ENCODE data around the gene TMEM9B. TPM values are rescaled to one million over a fixed set of nuclear protein-coding genes. Genes with fewer than 3 reads are reported as not detected.

The TMEM9B gene
- total RNA-seq, 2 donors from 2014 or later: 8.6 to 11.8 TPM

DNA sequence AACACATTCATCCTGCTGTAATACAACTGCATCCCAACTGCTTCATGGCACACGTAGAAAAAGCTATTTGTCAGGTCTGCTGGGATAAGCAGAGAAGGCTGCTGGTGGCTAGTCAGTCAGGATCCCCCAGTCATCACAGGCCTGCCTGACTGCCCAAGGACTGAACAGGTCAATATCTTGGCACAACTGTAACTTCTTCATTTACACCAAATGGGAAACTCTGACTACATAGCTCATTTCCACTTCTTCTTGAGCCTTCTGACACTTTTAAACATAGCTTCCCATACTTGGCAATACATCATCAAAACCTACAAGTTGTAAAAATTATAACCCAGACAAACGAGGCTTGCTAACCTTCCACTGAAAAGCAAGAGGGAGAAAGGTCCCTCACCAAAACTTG, 2.8 kb downstream of the TMEM9B start:
- H3K4me3 Mint-ChIP-seq: no peak overlapping the region
- Histone ChIP-seq H3K9ac (ENCODE audit: extremely low read depth, low read length, poor library complexity, severe bottlenecking) (no peak overlapping the region), H3K4me1 (ENCODE audit: control insufficient read depth, insufficient read depth, low read length) (peaks cover 6% of the 10 kb centered on the region), H3K36me3 (ENCODE audit: control insufficient read depth, insufficient read depth, low read length) (no peaks in the 10 kb centered on the region), H3K4me3 (ENCODE audit: low read length) (no peak overlapping the region), H3K27me3 (ENCODE audit: control insufficient read depth, insufficient read depth, low read length, poor library complexity, severe bottlenecking) (no peaks in the 10 kb centered on the region), H3K9me3 (ENCODE audit: control insufficient read depth, low read length) (no peaks in the 10 kb centered on the region), H3K27ac (ENCODE audit: low read depth, low read length) (no peak overlapping the region)
- no peaks in the 10 kb centered on the region for H3K9me3 Mint-ChIP-seq
- DNase-seq: no peak
- H3K27ac Mint-ChIP-seq: no peak overlapping the region
- WGBS, 2 experiments (ENCODE audit: insufficient coverage in 1 of 2, insufficient read length in 1 of 2): 91 to 100% methylated on average over 1 to 2 of the region's 2 CpGs
- no peaks in the 10 kb centered on the region for H3K27me3 Mint-ChIP-seq (ENCODE audit: insufficient read depth)
- TF ChIP-seq, protein P1, sequence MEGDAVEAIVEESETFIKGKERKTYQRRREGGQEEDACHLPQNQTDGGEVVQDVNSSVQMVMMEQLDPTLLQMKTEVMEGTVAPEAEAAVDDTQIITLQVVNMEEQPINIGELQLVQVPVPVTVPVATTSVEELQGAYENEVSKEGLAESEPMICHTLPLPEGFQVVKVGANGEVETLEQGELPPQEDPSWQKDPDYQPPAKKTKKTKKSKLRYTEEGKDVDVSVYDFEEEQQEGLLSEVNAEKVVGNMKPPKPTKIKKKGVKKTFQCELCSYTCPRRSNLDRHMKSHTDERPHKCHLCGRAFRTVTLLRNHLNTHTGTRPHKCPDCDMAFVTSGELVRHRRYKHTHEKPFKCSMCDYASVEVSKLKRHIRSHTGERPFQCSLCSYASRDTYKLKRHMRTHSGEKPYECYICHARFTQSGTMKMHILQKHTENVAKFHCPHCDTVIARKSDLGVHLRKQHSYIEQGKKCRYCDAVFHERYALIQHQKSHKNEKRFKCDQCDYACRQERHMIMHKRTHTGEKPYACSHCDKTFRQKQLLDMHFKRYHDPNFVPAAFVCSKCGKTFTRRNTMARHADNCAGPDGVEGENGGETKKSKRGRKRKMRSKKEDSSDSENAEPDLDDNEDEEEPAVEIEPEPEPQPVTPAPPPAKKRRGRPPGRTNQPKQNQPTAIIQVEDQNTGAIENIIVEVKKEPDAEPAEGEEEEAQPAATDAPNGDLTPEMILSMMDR (conservative IDR thresholded peaks at IDR 0.05): no peak
- H3K4me1 Mint-ChIP-seq: peaks cover 22% of the 10 kb centered on the region
- peaks cover 8% of the 10 kb centered on the region for H3K36me3 Mint-ChIP-seq (ENCODE audit: low read depth)

DNA sequence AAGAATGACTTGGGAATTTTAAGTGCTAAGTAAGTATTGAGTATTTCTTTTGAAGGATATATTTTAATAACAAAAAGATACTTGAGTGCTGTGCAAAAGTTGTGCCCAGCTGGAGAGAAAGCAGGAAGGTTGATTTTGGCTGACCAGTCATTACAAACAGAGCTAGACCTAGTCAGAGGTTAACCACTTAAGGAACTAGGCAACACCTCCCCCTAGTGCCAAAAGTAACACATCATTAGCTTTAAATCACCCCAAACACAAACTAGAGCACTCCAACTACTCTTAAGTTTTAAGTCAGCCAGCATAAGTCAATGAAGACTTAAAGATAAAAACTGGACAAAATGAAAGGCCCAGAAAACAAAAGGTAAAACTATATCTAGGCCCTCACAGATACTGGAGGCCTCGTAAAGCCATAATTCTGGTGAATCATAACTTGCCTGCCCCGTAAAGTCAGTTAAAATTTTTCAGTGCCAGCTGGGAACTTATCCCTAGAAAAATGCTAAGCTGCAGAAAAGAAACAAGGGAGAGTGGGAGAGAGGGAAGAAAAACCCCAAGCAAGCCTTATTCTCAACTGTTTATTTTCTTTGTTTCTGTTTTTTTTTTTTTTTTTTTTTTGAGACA, 4.6 kb downstream of the TMEM9B start:
- Histone ChIP-seq H3K4me3 (ENCODE audit: low read length) (no peak overlapping the region), H3K9me3 (ENCODE audit: control insufficient read depth, low read length) (peaks cover 13% of the 10 kb centered on the region), H3K36me3 (ENCODE audit: control insufficient read depth, insufficient read depth, low read length) (peaks cover 13% of the 10 kb centered on the region), H3K9ac (ENCODE audit: extremely low read depth, low read length, poor library complexity, severe bottlenecking) (no peak overlapping the region), H3K27ac (ENCODE audit: low read depth, low read length) (no peak overlapping the region), H3K27me3 (ENCODE audit: control insufficient read depth, insufficient read depth, low read length, poor library complexity, severe bottlenecking) (no peaks in the 10 kb centered on the region), H3K4me1 (ENCODE audit: control insufficient read depth, insufficient read depth, low read length) (peaks cover 6% of the 10 kb centered on the region)
- peak; percentile 68 for DNase-seq
- H3K4me1 Mint-ChIP-seq: peaks cover 16% of the 10 kb centered on the region
- H3K36me3 Mint-ChIP-seq (ENCODE audit: low read depth): peaks cover 21% of the 10 kb centered on the region
- WGBS, 2 experiments (ENCODE audit: insufficient coverage in 1 of 2, insufficient read length in 1 of 2): 32% methylated on average over 2 of the region's 2 CpGs; no CpG with 5 or more reads in 1 of the 2 experiments
- no peaks in the 10 kb centered on the region for H3K27me3 Mint-ChIP-seq (ENCODE audit: insufficient read depth)
- H3K4me3 Mint-ChIP-seq: no peak overlapping the region
- no peak overlapping the region for H3K27ac Mint-ChIP-seq
- TF ChIP-seq, protein P1 (conservative IDR thresholded peaks at IDR 0.05): peak; percentile 81
- H3K9me3 Mint-ChIP-seq: peaks cover 6% of the 10 kb centered on the region

GRCh38 chr11:8956860-8957259, 7.4 kb downstream of the TMEM9B start:
- no peaks in the 10 kb centered on the region for H3K4me1 ChIP-seq (ENCODE audit: control insufficient read depth, insufficient read depth, low read length)
- 95 to 100% methylated on average over 2 to 4 of the region's 4 CpGs for WGBS, 2 experiments (ENCODE audit: insufficient coverage in 1 of 2, insufficient read length in 1 of 2)

More at GRCh38 chr11:8956860-8957259, 7.4 kb downstream of the TMEM9B start:
- Histone ChIP-seq H3K36me3 (ENCODE audit: control insufficient read depth, insufficient read depth, low read length) (peaks cover 36% of the 10 kb centered on the region), H3K4me3 (ENCODE audit: low read length) (no peak overlapping the region), H3K9ac (ENCODE audit: extremely low read depth, low read length, poor library complexity, severe bottlenecking) (no peak overlapping the region), H3K27ac (ENCODE audit: low read depth, low read length) (no peak overlapping the region), H3K27me3 (ENCODE audit: control insufficient read depth, insufficient read depth, low read length, poor library complexity, severe bottlenecking) (no peaks in the 10 kb centered on the region), H3K9me3 (ENCODE audit: control insufficient read depth, low read length) (peaks cover 15% of the 10 kb centered on the region)
- no peak overlapping the region for H3K27ac Mint-ChIP-seq
- TF ChIP-seq, protein P1 (conservative IDR thresholded peaks at IDR 0.05): no peak
- H3K27me3 Mint-ChIP-seq (ENCODE audit: insufficient read depth): no peaks in the 10 kb centered on the region
- no peak for DNase-seq
- H3K36me3 Mint-ChIP-seq (ENCODE audit: low read depth): peaks cover 40% of the 10 kb centered on the region
- peaks cover 6% of the 10 kb centered on the region for H3K9me3 Mint-ChIP-seq
- peaks cover 7% of the 10 kb centered on the region for H3K4me1 Mint-ChIP-seq
- H3K4me3 Mint-ChIP-seq: no peak overlapping the region

All from endodermal cell (in vitro differentiated cells).